Measurements from ENCODE around the gene CCDC14. TPM values are rescaled to one million over a fixed set of nuclear protein-coding genes. Genes with fewer than 3 reads are reported as not detected.

The CCDC14 gene
- total and polyA plus RNA-seq, 4 donors: 3.7 to 32.5 (median 14.7) TPM

DNA sequence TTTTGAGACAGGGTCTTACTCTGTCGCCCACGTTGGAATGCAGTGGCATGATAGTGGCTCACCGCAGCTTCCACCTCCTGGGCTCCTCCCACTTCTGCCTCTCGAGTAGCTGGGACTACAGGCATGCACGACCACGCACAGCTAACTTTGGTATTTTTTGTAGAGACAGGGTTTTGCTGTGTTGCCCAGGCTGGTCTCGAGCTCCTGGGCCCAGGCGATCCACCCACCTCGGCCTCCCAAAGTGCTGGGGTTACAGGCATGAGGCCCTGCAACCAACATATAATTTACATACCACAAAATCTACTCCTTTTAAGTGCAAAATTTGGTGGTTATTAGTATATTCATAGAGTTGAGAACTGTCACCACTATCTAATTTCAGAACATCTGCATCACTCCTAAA is 31.7 kb downstream of the CCDC14 start:
- no peaks in the 10 kb centered on the region for H3K9me3 ChIP-seq (ENCODE audit: control insufficient read depth in 4 of 4, low read length in 3 of 4)
- DNase-seq (ENCODE audit: low spot score): no peak
- H3K4me1 ChIP-seq (ENCODE audit: control insufficient read depth in 4 of 4, insufficient read depth in 4 of 4, low read length in 3 of 4): peaks cover 0 to 2% (median under 1%) of the 10 kb centered on the region in 4 donors
- no peak overlapping the region for H3K4me3 ChIP-seq (ENCODE audit: low read depth in 1 of 3, low read length in 3 of 3)
- H3K36me3 ChIP-seq (ENCODE audit: control insufficient read depth in 4 of 4, insufficient read depth in 3 of 4, low read depth in 1 of 4, low read length in 3 of 4): peaks cover 1 to 12% (median 3%) of the 10 kb centered on the region in 4 donors
- no peaks in the 10 kb centered on the region for H3K27me3 ChIP-seq (ENCODE audit: control insufficient read depth in 4 of 4, insufficient read depth in 4 of 4, low read length in 3 of 4)
- H3K27ac ChIP-seq (ENCODE audit: low read depth in 1 of 2, low read length in 2 of 2): no peak overlapping the region
- no peak for TF ChIP-seq MAX (IDR thresholded peaks at IDR 0.05)
- TF ChIP-seq, protein P1, sequence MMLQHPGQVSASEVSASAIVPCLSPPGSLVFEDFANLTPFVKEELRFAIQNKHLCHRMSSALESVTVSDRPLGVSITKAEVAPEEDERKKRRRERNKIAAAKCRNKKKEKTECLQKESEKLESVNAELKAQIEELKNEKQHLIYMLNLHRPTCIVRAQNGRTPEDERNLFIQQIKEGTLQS (IDR thresholded peaks at IDR 0.05): no peak
- TF ChIP-seq RAD21 (IDR thresholded peaks at IDR 0.05): no peak
- TF ChIP-seq EGR1 (IDR thresholded peaks at IDR 0.05; ENCODE audit: low read depth in 2 of 2): no peak
- no peak for TF ChIP-seq RXRA (IDR thresholded peaks at IDR 0.05)
- TF ChIP-seq, protein P2, sequence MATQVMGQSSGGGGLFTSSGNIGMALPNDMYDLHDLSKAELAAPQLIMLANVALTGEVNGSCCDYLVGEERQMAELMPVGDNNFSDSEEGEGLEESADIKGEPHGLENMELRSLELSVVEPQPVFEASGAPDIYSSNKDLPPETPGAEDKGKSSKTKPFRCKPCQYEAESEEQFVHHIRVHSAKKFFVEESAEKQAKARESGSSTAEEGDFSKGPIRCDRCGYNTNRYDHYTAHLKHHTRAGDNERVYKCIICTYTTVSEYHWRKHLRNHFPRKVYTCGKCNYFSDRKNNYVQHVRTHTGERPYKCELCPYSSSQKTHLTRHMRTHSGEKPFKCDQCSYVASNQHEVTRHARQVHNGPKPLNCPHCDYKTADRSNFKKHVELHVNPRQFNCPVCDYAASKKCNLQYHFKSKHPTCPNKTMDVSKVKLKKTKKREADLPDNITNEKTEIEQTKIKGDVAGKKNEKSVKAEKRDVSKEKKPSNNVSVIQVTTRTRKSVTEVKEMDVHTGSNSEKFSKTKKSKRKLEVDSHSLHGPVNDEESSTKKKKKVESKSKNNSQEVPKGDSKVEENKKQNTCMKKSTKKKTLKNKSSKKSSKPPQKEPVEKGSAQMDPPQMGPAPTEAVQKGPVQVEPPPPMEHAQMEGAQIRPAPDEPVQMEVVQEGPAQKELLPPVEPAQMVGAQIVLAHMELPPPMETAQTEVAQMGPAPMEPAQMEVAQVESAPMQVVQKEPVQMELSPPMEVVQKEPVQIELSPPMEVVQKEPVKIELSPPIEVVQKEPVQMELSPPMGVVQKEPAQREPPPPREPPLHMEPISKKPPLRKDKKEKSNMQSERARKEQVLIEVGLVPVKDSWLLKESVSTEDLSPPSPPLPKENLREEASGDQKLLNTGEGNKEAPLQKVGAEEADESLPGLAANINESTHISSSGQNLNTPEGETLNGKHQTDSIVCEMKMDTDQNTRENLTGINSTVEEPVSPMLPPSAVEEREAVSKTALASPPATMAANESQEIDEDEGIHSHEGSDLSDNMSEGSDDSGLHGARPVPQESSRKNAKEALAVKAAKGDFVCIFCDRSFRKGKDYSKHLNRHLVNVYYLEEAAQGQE (IDR thresholded peaks at IDR 0.05): no peak
- no peak for TF ChIP-seq SP1 (IDR thresholded peaks at IDR 0.05)
- TF ChIP-seq HNF4G (IDR thresholded peaks at IDR 0.05): no peak
- TF ChIP-seq, protein P3, sequence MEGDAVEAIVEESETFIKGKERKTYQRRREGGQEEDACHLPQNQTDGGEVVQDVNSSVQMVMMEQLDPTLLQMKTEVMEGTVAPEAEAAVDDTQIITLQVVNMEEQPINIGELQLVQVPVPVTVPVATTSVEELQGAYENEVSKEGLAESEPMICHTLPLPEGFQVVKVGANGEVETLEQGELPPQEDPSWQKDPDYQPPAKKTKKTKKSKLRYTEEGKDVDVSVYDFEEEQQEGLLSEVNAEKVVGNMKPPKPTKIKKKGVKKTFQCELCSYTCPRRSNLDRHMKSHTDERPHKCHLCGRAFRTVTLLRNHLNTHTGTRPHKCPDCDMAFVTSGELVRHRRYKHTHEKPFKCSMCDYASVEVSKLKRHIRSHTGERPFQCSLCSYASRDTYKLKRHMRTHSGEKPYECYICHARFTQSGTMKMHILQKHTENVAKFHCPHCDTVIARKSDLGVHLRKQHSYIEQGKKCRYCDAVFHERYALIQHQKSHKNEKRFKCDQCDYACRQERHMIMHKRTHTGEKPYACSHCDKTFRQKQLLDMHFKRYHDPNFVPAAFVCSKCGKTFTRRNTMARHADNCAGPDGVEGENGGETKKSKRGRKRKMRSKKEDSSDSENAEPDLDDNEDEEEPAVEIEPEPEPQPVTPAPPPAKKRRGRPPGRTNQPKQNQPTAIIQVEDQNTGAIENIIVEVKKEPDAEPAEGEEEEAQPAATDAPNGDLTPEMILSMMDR (IDR thresholded peaks at IDR 0.05; ENCODE audit: low read depth, low read length, missing input control): no peak
- no peak for TF ChIP-seq ZBTB33 (IDR thresholded peaks at IDR 0.05)
- TF ChIP-seq TAF1 (conservative IDR thresholded peaks at IDR 0.05): no peak
- TF ChIP-seq FOXA1 (IDR thresholded peaks at IDR 0.05): no peak
- TF ChIP-seq FOXA2 (IDR thresholded peaks at IDR 0.05): no peak
- TF ChIP-seq JUND (IDR thresholded peaks at IDR 0.05): no peak
- TF ChIP-seq GABPA (IDR thresholded peaks at IDR 0.05 in 1 of 2, conservative IDR thresholded peaks at IDR 0.05 in 1 of 2): no peak
- TF ChIP-seq NR2F2 (IDR thresholded peaks at IDR 0.05): no peak
- no peak for TF ChIP-seq HNF4A (conservative IDR thresholded peaks at IDR 0.05)
- no peak overlapping the region for H3K9ac ChIP-seq (ENCODE audit: low read depth in 1 of 2, low read length in 2 of 2)
- 98% methylated on average over 9 of the region's 9 CpGs for WGBS
